HepG2 (cell line): ENCODE measurements around the gene DCLK1. TPM values are rescaled to one million over a fixed set of nuclear protein-coding genes. Genes with fewer than 3 reads are reported as not detected.

Experiments
- ATAC-seq: fragments of 200-7000 bp; cut with Tn5 transposase; 3 replicates; pipeline ENCODE4 v1.9.1; 2020; ENCODE audit warnings: mild to moderate bottlenecking, moderate library complexity
- BruUV-seq: library from RNA; stranded (reverse); fragments of 400-500 nt; replicated peaks from 2 replicates; lab custom pipeline; 2021; lab: Mats Ljungman, UMichigan
- CTCF ChIA-PET: fragments of 300-600 bp; formaldehyde crosslinking; extraction: SDS; loops from one replicate; lab custom pipeline; 2021; ENCODE audit warnings: low total read pairs, inconsistent platforms, low intra/inter-chr PET ratio; lab: Yijun Ruan, JAX
- POLR2A ChIA-PET: fragments of 350-600 bp; sonication (Branson Sonifier 250); formaldehyde crosslinking; loops from one replicate; lab custom pipeline; 2020; ENCODE audit warnings: antibody characterized with exemption, inconsistent platforms; lab: Yijun Ruan, JAX
- DNase-seq: peaks from one replicate; pipeline ENCODE4 v3.0.0-alpha.2; 2015; ENCODE audit warnings: low spot score
- FAIRE-seq: peaks from 3 replicates; lab custom pipeline; 2011; peaks lifted over from hg19 to GRCh38; lab: Jason Lieb, UNC
- H2AFZ ChIP-seq: one replicate; pipeline ENCODE4 v1.6.1; 2011; ENCODE audit warnings: low read length, inconsistent platforms
- H3K27ac ChIP-seq: fragments of 300-600 bp; 3 replicates; pipeline ENCODE4 v1.8.0; 2011; ENCODE audit warnings: mixed run types, mild to moderate bottlenecking, mixed read lengths, low read length, inconsistent platforms; ENCODE audit not compliant: insufficient read depth; ENCODE audit errors: extremely low read length
- H3K27me3 ChIP-seq, 2 experiments: fragments of 200-600 bp in 1 of 2; 2 replicates in 1 of 2; 3 replicates in 1 of 2; pipeline versions ENCODE4 v1.6.0 to v1.8.0; 2011; ENCODE audit warnings: low read length in 2 of 2, mild to moderate bottlenecking in 2 of 2, moderate library complexity in 2 of 2, inconsistent platforms in 1 of 2; ENCODE audit not compliant: insufficient read depth in 2 of 2, control insufficient read depth in 1 of 2
- H3K36me3 ChIP-seq, 2 experiments: fragments of 200-600 bp in 1 of 2; replicated peaks in 1 of 2; 2 replicates in 1 of 2; 3 replicates in 1 of 2; pipeline versions ENCODE4 v1.5.1 to v1.8.0; 2011; ENCODE audit warnings: low read length in 2 of 2, inconsistent platforms in 1 of 2; ENCODE audit not compliant: insufficient read depth in 2 of 2, control insufficient read depth in 1 of 2
- H3K4me1 ChIP-seq: 2 replicates; pipeline ENCODE4 v1.5.1; 2012; ENCODE audit warnings: low read length, inconsistent platforms; ENCODE audit not compliant: insufficient read depth
- H3K4me2 ChIP-seq: 2 replicates; pipeline ENCODE4 v1.6.0; 2011; ENCODE audit warnings: low read depth, low read length, inconsistent platforms
- H3K4me3 ChIP-seq, 3 experiments: fragments of 200-600 bp in 1 of 3; sonication (generic), shearing (Covaris generic) in 1 of 3; replicated peaks in 1 of 3; 2 replicates each; pipeline ENCODE4 v1.5.1; 2011 to 2016; ENCODE audit warnings: low read length in 3 of 3, inconsistent platforms in 2 of 3, low read depth in 2 of 3, mild to moderate bottlenecking in 2 of 3, control low read depth in 1 of 3, mixed read lengths in 1 of 3; ENCODE audit not compliant: insufficient read depth in 1 of 3
- H3K79me2 ChIP-seq: one replicate; pipeline ENCODE4 v1.6.1; 2011; ENCODE audit warnings: low read length, inconsistent platforms; ENCODE audit not compliant: insufficient read depth
- H3K9ac ChIP-seq: 2 replicates; pipeline ENCODE4 v1.6.0; 2011; ENCODE audit warnings: mild to moderate bottlenecking, low read depth, low read length, inconsistent platforms; ENCODE audit not compliant: insufficient read depth
- H3K9me3 ChIP-seq: 2 replicates; pipeline ENCODE4 v1.5.1; 2012; ENCODE audit warnings: mild to moderate bottlenecking, low read length
- H4K20me1 ChIP-seq: 2 replicates; pipeline ENCODE4 v1.6.0; 2011; ENCODE audit warnings: inconsistent platforms, mild to moderate bottlenecking, low read length, moderate library complexity; ENCODE audit not compliant: insufficient read depth
- KDM4B ChIP-seq: sonication (generic); formaldehyde crosslinking; IDR thresholded peaks from 2 replicates; pipeline ENCODE4 v1.4.0; 2020; ENCODE audit warnings: missing genetic modification reagents
- KLF15 ChIP-seq: sonication (generic); formaldehyde crosslinking; IDR thresholded peaks from 2 replicates; pipeline ENCODE4 v1.8.1; 2023; ENCODE audit warnings: borderline replicate concordance, mild to moderate bottlenecking, inconsistent platforms, missing genetic modification reagents, mixed read lengths
- MAZ ChIP-seq, 2 experiments: sonication (generic) in 1 of 2; formaldehyde crosslinking in 1 of 2; IDR thresholded peaks; 2 replicates each; pipeline versions ENCODE4 v1.5.0 to v1.6.1; 2012 to 2020; ENCODE audit warnings: low read depth in 2 of 2, mild to moderate bottlenecking in 2 of 2, borderline replicate concordance in 1 of 2, improper control_type of control experiment in 1 of 2, low read length in 1 of 2, missing genetic modification reagents in 1 of 2, moderate library complexity in 1 of 2
- ZNF615 ChIP-seq: sonication (generic); formaldehyde crosslinking; IDR thresholded peaks from 2 replicates; pipeline ENCODE4 v1.5.0; 2020; ENCODE audit warnings: mild to moderate bottlenecking, missing genetic modification reagents, borderline replicate concordance
- WGBS: methylation state at CpG from one replicate; pipeline ENCODE4 v1.1.6; 2017; ENCODE audit warnings: low lambda C conversion rate; 5-methylcytosine and 5-hydroxymethylcytosine counted together
- in situ Hi-C: cut with HindIII; loops from 2 replicates; pipeline ENCODE4 v1.10.0; 2017; ENCODE audit warnings: low pct_unique_long_range_greater_than_20kb; ENCODE audit not compliant: extremely low pct_ligation_motif_present
- intact Hi-C: fragments of 100-400 bp; cut with micrococcal nuclease; formaldehyde crosslinking; loops from one replicate; pipeline ENCODE4 v1.10.0; 2022; ENCODE audit not compliant: unreplicated experiment
- polyA plus RNA-seq, 8 experiments: library from polyadenylated mRNA; depleted of rRNA in 3 of 8; stranded (reverse) in 7 of 8; unstranded in 1 of 8; fragments of >200 nt; fragmentation: Illumina TruSeq in 4 of 8; extraction: Trizol in 4 of 8; gene quantifications; 2 replicates each; pipeline versions ENCODE4 v1.2.1 to v1.2.3, GENCODE V29; 2011 to 2016; ENCODE audit warnings: low read depth in 4 of 8, missing spikeins in 1 of 8, mixed read lengths in 1 of 8; ENCODE audit not compliant: insufficient read depth in 1 of 8
- total RNA-seq, 5 experiments: library from RNA; depleted of rRNA; stranded (reverse); fragments of >200 nt; fragmentation: Illumina TruSeq; extraction: Trizol; gene quantifications; 2 replicates each; pipeline ENCODE4 v1.2.3, GENCODE V29; 2016; ENCODE audit warnings: low read depth in 1 of 5

Gene DCLK1
- total and polyA plus RNA-seq, 2 of the 13 experiments (the other 11 are each of a cell fraction or from before 2014, with no cell fraction given), result not detected

DNA sequence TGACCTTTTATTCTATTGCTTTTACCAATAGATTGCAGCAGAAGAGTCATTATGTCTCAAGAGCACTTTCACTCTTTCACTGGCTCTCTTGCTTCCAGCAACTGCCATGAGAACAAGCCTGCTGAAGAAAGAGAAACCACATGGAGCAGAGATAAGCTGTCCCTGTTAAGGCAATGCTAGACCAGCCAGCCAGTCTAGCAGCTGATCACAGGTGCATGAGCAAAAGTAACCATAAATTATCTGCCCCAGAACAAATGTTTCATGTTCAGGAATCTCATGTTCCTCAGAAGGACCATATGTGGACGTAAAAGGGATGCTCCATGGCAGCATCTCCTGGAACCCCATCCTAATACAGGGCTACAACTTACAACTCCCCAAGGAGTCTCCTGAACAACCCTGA is 20.4 kb upstream of the DCLK1 start:
- H3K27ac ChIP-seq, result no peak overlapping the region
- H4K20me1 ChIP-seq, result no peaks in the 10 kb centered on the region
- no CpG with 5 or more reads among the region's 1 CpG for WGBS
- no peak overlapping the region for H2AFZ ChIP-seq
- intact Hi-C loops (no loop called here), in situ Hi-C loops (no loop called here)
- ATAC-seq (no peak), DNase-seq (no peak), FAIRE-seq (no peak)
- no peak overlapping the region for H3K9ac ChIP-seq
- H3K9me3 ChIP-seq, result no peaks in the 10 kb centered on the region
- BruUV-seq, result no TSS peak
- no peaks in the 10 kb centered on the region for H3K36me3 ChIP-seq
- H3K4me1 ChIP-seq, result no peaks in the 10 kb centered on the region
- CTCF ChIA-PET, result no interaction called here
- H3K79me2 ChIP-seq, result no peaks in the 10 kb centered on the region
- H3K4me2 ChIP-seq, result no peak overlapping the region
- no peak overlapping the region for H3K4me3 ChIP-seq
- POLR2A ChIA-PET, result no interaction called here
- H3K27me3 ChIP-seq, result no peaks in the 10 kb centered on the region
- TF ChIP-seq KLF15 (CRISPR knock-in tag) (no peak), KDM4B (CRISPR knock-in tag) (no peak), MAZ (IDR thresholded peaks at IDR 0.05; ENCODE audit: borderline replicate concordance, low read depth, low read length) (no peak), MAZ (CRISPR knock-in tag; IDR thresholded peaks at IDR 0.05; ENCODE audit: low read depth) (no peak)

DNA sequence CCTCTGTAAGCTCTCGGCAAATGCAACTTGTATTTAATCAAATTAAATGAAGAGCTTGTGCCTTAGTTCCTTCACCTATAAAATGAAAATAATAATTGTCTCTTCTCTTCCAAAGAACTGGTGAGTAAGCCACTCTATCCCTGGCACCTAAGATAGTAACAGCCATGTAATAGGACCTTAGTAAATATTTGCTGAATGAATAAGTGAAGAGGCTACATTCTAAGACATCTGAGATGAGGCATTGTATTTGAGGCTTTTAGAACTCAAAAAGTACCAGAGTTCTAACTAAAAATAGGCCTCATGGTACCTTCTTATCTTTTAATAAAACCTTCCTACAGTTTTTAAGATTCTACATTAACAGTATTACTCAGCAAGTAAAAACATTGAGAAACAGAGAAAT is 17.3 kb upstream of the DCLK1 start:
- Histone ChIP-seq H3K79me2 (no peaks in the 10 kb centered on the region), H3K9me3 (no peaks in the 10 kb centered on the region), H2AFZ (no peak overlapping the region), H3K27me3 (no peaks in the 10 kb centered on the region), H3K4me1 (no peaks in the 10 kb centered on the region), H3K27ac (no peak overlapping the region), H3K4me3 (no peak overlapping the region), H3K9ac (no peak overlapping the region), H4K20me1 (no peaks in the 10 kb centered on the region), H3K4me2 (no peak overlapping the region), H3K36me3 (no peaks in the 10 kb centered on the region)
- ChIA-PET CTCF (no interaction called here), POLR2A (no interaction called here)
- DNase-seq, result no peak
- BruUV-seq, result no TSS peak
- in situ Hi-C loops (no loop called here), intact Hi-C loops (no loop called here)
- no peak for FAIRE-seq
- WGBS, result 0% methylated on average over 1 of the region's 1 CpG
- no peak for ATAC-seq
- TF ChIP-seq ZNF615, result no peak
